NCI-H1092 treated with DMSO at 0.1 percent for 48 hours (cell line): ENCODE results near the gene LGALS12.

Source experiments
- DNase-seq: peaks from one replicate; lab custom pipeline; 2025; lab: John Stamatoyannopoulos, UW

The LGALS12 gene

DNA sequence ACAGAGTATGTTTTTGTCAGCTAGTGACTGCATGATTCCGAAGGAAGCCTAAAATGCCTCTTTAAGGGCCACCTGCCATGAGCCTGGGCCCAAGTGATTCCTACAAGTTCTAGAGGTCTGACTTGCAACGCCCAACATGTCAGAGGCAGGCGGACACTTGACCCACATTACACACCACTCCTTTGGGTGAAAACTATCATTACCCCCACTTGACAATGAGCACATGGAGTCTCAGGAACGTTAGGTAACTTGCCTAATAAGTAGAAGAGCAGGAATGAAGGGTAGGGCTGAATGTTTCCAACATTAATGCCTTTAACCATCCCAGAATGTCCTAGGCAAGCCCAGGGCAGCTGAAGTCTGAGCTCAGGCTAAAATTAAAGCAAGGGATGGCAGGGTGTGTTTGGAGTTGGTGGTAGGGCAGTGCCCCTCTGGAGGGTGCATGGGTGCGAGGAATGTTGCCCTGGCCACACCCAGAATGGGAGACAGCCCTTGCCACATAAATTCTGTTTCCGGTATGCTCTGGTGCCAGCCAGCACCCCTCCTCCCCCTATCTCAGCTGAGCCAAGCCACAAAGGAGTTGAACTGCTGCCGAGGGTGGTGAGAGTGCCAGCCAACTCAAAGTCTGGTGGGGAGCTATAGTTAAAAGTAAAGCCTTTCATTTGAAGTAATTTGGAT is 54.8 kb downstream of the LGALS12 start:
- peak; percentile 26 for DNase-seq

DNA sequence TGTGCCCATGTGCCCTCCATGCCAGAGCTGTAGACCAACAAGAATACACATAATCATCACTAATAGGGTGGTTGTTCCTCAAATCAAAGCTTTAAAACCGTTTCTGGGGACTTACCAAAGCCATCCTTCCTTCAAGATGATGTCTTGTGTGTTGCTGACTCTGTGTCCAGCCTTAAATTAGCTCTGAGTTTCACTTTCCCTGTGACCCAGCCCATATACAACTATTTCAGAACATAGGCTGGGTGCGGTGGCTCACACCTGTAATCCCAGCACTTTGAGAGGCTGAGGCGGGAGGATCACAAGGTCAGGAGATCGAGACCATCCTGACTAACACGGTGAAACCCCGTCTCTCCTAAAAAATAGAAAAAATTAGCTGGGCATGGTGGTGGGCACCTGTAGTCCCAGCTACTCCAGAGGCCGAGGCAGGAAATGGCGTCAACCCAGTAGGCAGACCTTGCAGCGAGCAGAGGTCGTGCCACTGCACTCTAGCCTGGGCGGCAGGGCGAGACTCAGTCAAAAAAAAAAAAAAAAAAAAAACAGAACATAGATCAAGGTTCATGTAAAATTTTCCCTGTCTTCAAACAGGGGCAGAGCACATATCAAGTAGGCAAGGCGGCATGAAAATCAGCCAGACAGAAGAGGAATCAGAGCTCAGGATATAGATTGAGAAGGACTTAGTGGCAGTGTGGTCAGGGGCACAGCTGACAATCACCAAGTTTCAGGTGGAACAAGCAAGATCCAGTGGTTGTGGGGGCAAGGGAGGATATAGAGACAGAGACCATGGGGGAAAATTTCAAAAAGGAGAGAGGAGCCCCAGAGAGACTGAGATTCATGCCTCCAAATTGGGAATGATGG is 57.5 kb downstream of the LGALS12 start, which contains the start of gene PLAAT2:
TSS of gene PLAAT2 (minus strand) at position 179 of the 855 bp plus-strand sequence. CDS start at position 124, 55 bp downstream.
- DNase-seq, result no peak

DNA sequence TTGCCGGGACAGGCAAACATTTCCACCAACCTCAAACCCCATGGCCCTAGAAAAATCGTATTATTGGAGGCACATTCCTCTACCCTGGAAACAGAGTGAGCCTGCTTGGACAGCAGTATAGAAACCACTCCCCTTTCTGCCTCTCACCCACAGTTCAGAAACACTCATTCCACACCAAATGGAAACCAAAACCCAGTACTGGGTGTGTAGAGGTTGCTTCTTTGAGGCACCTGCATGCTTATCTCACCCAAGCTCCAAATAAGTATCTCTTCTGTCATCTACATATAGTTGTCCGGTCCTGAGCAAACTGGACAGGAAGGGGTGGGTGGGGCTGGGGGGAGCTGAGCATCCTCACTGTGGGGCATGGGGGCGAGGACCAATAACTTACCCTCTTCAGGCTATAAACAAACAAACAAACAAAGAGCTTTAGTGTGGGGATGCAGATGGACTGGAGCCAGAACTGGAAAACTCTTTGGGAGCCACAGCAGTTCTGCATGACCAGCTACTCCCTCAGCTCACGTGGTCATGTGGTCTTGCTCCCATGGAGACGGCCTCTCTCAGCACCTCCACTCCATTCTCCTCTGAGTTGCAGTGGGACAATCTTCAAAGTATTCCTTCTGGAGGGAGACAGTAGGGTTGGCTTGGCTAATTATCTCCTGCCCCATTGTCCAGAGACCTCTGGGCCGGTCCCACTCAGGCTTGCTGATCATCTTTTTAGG is 58.3 kb downstream of the LGALS12 start:
- DNase-seq, result no peak

DNA sequence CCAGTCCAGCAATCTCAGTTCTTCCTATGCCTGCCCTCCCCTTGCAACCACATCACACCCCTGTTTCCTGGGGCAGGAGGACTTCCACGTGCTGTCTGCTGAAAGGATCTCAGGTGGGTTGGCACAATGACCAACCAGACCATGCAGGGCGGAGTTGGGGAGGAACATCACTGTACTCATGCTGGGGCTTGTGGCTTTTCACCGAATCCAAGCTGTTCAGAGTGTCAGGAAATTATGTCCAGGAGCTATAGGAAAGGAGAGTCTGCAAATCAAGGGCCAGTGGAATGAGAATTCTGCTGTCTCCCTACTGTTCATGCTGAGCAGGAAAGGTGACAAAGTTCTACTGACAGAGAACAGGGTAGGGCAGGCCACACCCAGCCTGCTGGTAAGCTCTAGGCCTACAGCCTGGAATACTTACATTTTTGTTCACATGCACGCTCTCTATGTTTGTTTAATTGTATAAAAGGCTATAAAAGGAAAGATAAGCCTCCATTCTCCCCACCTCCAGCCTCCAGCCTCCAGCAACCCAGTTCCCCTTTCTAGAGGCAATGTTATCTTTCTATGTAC is 59.0 kb downstream of the LGALS12 start:
- DNase-seq, result no peak
